Mucosa of descending colon (tissue), 3 donors: Measurements from ENCODE around the gene TRAF3. TPM values are rescaled to one million over a fixed set of nuclear protein-coding genes. Genes with fewer than 3 reads are reported as not detected.
A peak's percentile ranks its signal among the peaks of the same experiment; 100 is the strongest.

ENCODE experiments used
- ATAC-seq: fragments of 200-7000 bp; cut with Tn5 transposase; one replicate; pipeline ENCODE4 v1.9.1; 2020; ENCODE audit warnings: mild to moderate bottlenecking, moderate library complexity
- DNase-seq, 3 donors: peaks; one replicate each; pipeline ENCODE4 v3.0.0-alpha.2; 2020
- H3K36me3 ChIP-seq: fragments of 200-600 bp; one replicate; pipeline ENCODE4 v1.8.0; 2021; ENCODE audit warnings: low read depth, mild to moderate bottlenecking
- H3K4me1 ChIP-seq: fragments of 200-600 bp; one replicate; pipeline ENCODE4 v1.8.0; 2021; ENCODE audit warnings: low read depth, mild to moderate bottlenecking
- H3K4me3 ChIP-seq: fragments of 200-600 bp; one replicate; pipeline ENCODE4 v1.8.0; 2021; ENCODE audit warnings: mild to moderate bottlenecking
- H3K9me3 ChIP-seq: fragments of 200-600 bp; one replicate; pipeline ENCODE4 v1.8.0; 2021; ENCODE audit warnings: mild to moderate bottlenecking
- CTCF ChIP-seq: fragments of 200-600 bp; IDR thresholded peaks from one replicate; pipeline ENCODE4 v1.8.0; 2022; ENCODE audit warnings: antibody characterized with exemption, mild to moderate bottlenecking
- intact Hi-C, 2 donors: fragments of 100-400 bp; cut with DNase I in 1 of 2; cut with micrococcal nuclease in 1 of 2; formaldehyde crosslinking; loops; one replicate each; pipeline versions ENCODE4 v1.11.0 to v1.11.1; 2022; cut with DNase I, micrococcal nuclease
- total RNA-seq, 3 donors: library from RNA; stranded (reverse); fragmentation: NEBNext Ultra II Directional in 2 of 3; extraction: Animal tissue kit (Norgen Biotek cat#: 25700) in 2 of 3; gene quantifications; one replicate each; pipeline versions ENCODE4 v1.2.1 to v1.2.4, GENCODE V29; 2021 to 2023
- donor health status: DM: no; HTN: no; CAD: no; lungs with moderate emphysema.
- donor health status: DM: no; HTN: no; CAD: no.
- donor health status: DM: no; HTN: yes; CAD: no.

The TRAF3 gene
- total RNA-seq, 3 donors from 2014 or later: 20.9 to 36.0 (median 21.3) TPM

GRCh38 chr14:102908766-102909455 is 131.7 kb downstream of the TRAF3 start:
- H3K9me3 ChIP-seq: no peaks in the 10 kb centered on the region
- H3K4me3 ChIP-seq: no peak overlapping the region
- ATAC-seq (no peak), DNase-seq (peak in 1 of 3 donors; percentile 19)
- no peaks in the 10 kb centered on the region for H3K4me1 ChIP-seq
- H3K36me3 ChIP-seq: no peaks in the 10 kb centered on the region
- no peak for TF ChIP-seq CTCF
- intact Hi-C loops: no loop called here

- Histone ChIP-seq H3K4me3 (no peak overlapping the region), H3K36me3 (no peaks in the 10 kb centered on the region), H3K4me1 (no peaks in the 10 kb centered on the region), H3K9me3 (no peaks in the 10 kb centered on the region)
- TF ChIP-seq CTCF: no peak
- ATAC-seq (no peak), DNase-seq (peak in 2 of 3 donors; percentile 17 to 39)
- intact Hi-C loops: no loop called here
Observed at GRCh38 chr14:102909462-102909861, 132.2 kb downstream of the TRAF3 start.

GRCh38 chr14:102909911-102910310 is 132.7 kb downstream of the TRAF3 start:
- Histone ChIP-seq H3K9me3 (no peaks in the 10 kb centered on the region), H3K4me3 (no peak overlapping the region), H3K36me3 (no peaks in the 10 kb centered on the region), H3K4me1 (no peaks in the 10 kb centered on the region)
- no peak for TF ChIP-seq CTCF
- ATAC-seq: no peak
- intact Hi-C loops: loop anchor here in 1 of 2 donors (10.0 kb wide), 1 partner anchor 135 kb away; the partner anchor contains the start of gene TRAF3
- DNase-seq: peak in 2 of 3 donors; percentile 12 to 17

- intact Hi-C loops: loop anchor here in 1 of 2 donors (10.0 kb wide), 1 partner anchor 136 kb away; the partner anchor contains the start of gene TRAF3
Observed at GRCh38 chr14:102910442-102910841, 133.2 kb downstream of the TRAF3 start.

GRCh38 chr14:102911541-102911951 is 134.3 kb downstream of the TRAF3 start:
- intact Hi-C loops: loop anchor here in 1 of 2 donors (10.0 kb wide), 1 partner anchor 137 kb away; the partner anchor contains the start of gene TRAF3

More at GRCh38 chr14:102910442-102910841, 133.2 kb downstream of the TRAF3 start:
- Histone ChIP-seq H3K36me3 (no peaks in the 10 kb centered on the region), H3K4me3 (no peak overlapping the region), H3K9me3 (no peaks in the 10 kb centered on the region), H3K4me1 (no peaks in the 10 kb centered on the region)
- ATAC-seq: no peak
- TF ChIP-seq CTCF: no peak
- DNase-seq: peak in 2 of 3 donors; percentile 5 to 36

More at GRCh38 chr14:102911541-102911951, 134.3 kb downstream of the TRAF3 start:
- no peaks in the 10 kb centered on the region for H3K4me1 ChIP-seq
- no peak overlapping the region for H3K4me3 ChIP-seq
- ATAC-seq (no peak), DNase-seq (peak in 2 of 3 donors; percentile 17 to 36)
- H3K36me3 ChIP-seq: no peaks in the 10 kb centered on the region
- TF ChIP-seq CTCF: no peak
- no peaks in the 10 kb centered on the region for H3K9me3 ChIP-seq
